ENCODE results near the gene DLGAP4. TPM values are rescaled to one million over a fixed set of nuclear protein-coding genes. Genes with fewer than 3 reads are reported as not detected.

Gene DLGAP4
- total RNA-seq, 3 donors from 2014 or later: 22.0 to 26.9 (median 24.0) TPM

DNA sequence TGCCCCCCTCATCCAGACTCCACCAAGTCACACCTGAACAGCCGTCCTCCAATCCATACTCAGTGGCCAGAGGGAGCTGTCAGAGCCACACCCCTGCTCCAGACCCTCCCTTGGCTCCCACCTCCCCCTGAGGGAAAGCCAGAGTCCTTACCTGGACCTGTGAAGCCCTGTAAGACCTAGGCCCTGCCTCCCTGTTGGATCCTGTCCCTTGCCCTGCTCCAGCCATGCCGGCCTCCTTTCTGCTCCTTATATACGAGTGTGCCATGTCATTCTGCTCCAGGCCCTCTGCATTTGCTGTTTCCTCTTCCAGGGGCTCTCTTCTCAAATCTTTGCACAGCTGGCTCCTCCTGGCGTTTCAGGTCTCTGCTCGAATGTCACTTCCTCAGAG, 134.9 kb downstream of the DLGAP4 start:
- DNase-seq (ENCODE audit: low spot score in 2 of 2): no peak
- Histone ChIP-seq H3K27me3 (no peaks in the 10 kb centered on the region), H3K4me1 (no peaks in the 10 kb centered on the region), H3K36me3 (no peaks in the 10 kb centered on the region), H3K4me3 (no peak overlapping the region), H3K9me3 (no peaks in the 10 kb centered on the region), H3K27ac (no peak overlapping the region)
- intact Hi-C loops (cut with DNase I; ENCODE audit: low total_unique reads): no loop called here
- TF ChIP-seq POLR2A (IDR thresholded peaks at IDR 0.05) (no peak), POLR2AphosphoS5 (IDR thresholded peaks at IDR 0.05) (no peak)
- TF ChIP-seq, protein P1, sequence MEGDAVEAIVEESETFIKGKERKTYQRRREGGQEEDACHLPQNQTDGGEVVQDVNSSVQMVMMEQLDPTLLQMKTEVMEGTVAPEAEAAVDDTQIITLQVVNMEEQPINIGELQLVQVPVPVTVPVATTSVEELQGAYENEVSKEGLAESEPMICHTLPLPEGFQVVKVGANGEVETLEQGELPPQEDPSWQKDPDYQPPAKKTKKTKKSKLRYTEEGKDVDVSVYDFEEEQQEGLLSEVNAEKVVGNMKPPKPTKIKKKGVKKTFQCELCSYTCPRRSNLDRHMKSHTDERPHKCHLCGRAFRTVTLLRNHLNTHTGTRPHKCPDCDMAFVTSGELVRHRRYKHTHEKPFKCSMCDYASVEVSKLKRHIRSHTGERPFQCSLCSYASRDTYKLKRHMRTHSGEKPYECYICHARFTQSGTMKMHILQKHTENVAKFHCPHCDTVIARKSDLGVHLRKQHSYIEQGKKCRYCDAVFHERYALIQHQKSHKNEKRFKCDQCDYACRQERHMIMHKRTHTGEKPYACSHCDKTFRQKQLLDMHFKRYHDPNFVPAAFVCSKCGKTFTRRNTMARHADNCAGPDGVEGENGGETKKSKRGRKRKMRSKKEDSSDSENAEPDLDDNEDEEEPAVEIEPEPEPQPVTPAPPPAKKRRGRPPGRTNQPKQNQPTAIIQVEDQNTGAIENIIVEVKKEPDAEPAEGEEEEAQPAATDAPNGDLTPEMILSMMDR (IDR thresholded peaks at IDR 0.05): no peak

DNA sequence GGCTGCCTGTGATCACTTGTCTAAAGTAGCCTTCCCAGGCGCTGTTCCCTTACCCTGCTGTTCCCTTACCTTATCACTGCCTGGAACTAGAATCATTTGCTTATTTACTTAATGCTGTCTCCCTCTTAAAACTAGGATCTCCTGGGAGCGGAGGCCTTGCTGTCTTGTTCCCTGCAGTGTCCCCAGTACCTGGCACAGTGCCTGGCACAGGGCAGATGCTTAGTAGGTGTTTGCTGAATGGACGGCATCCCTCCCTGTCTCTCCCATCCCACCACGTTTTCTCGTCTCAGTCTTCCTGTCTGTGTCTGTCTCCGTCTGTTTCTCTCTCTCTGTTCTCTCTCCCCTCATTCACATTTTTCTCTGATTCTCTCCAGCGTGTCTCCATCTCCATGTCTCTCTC, 135.3 kb downstream of the DLGAP4 start:
- Histone ChIP-seq H3K27ac (no peak overlapping the region), H3K4me3 (no peak overlapping the region), H3K4me1 (no peaks in the 10 kb centered on the region), H3K36me3 (no peaks in the 10 kb centered on the region), H3K9me3 (no peaks in the 10 kb centered on the region), H3K27me3 (no peaks in the 10 kb centered on the region)
- intact Hi-C loops (cut with DNase I; ENCODE audit: low total_unique reads): no loop called here
- TF ChIP-seq POLR2A (IDR thresholded peaks at IDR 0.05): no peak
- TF ChIP-seq, protein P1 (IDR thresholded peaks at IDR 0.05): no peak
- no peak for TF ChIP-seq POLR2AphosphoS5 (IDR thresholded peaks at IDR 0.05)
- DNase-seq (ENCODE audit: low spot score in 2 of 2): no peak

DNA sequence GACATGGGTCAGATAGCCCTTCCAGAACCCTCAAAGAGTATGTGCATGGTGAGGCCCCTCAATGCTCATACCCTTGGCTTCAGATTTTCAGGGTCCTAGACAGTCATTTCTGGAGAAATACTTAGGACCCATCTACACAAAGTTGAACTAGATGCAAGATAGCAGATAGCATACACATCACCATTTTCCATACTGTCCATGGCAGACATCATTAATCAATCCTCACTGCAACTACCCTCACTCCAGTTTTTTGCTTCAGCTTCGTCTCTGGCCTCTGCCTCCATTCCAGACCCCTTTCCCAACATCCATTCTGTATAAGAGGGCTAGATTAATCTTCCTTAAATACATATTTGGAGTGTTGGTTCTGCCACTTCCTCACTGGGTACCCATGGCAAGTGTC, 139.7 kb downstream of the DLGAP4 start:
- Histone ChIP-seq H3K27me3 (no peaks in the 10 kb centered on the region), H3K4me1 (no peaks in the 10 kb centered on the region), H3K27ac (no peak overlapping the region), H3K36me3 (no peaks in the 10 kb centered on the region), H3K4me3 (no peak overlapping the region), H3K9me3 (no peaks in the 10 kb centered on the region)
- TF ChIP-seq, protein P1 (IDR thresholded peaks at IDR 0.05): no peak
- TF ChIP-seq POLR2A (IDR thresholded peaks at IDR 0.05) (no peak), POLR2AphosphoS5 (IDR thresholded peaks at IDR 0.05) (no peak)
- intact Hi-C loops (cut with DNase I; ENCODE audit: low total_unique reads): no loop called here
- DNase-seq (ENCODE audit: low spot score in 2 of 2): no peak

DNA sequence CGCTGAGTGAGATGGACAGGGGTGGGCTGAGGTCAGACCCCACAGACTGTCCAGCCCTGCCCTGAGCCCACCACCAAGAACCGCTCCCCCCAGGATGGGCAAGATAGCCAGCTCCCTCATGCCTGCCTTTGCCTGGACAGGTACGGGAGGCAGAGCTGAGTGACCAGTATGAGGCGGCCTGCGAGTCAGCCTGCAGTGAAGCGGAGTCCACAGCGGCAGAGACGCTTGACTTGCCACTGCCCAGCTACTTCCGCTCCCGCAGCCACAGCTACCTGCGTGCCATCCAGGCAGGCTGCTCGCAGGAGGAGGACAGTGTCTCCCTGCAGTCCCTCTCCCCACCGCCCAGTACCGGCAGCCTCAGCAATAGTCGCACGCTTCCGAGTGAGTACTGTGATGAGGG, 140.4 kb downstream of the DLGAP4 start:
- intact Hi-C loops (cut with DNase I; ENCODE audit: low total_unique reads): no loop called here
- TF ChIP-seq, protein P1 (IDR thresholded peaks at IDR 0.05): no peak
- TF ChIP-seq POLR2A (IDR thresholded peaks at IDR 0.05) (no peak), POLR2AphosphoS5 (IDR thresholded peaks at IDR 0.05) (no peak)
- no peak for DNase-seq (ENCODE audit: low spot score in 2 of 2)
- Histone ChIP-seq H3K9me3 (no peaks in the 10 kb centered on the region), H3K36me3 (no peaks in the 10 kb centered on the region), H3K27ac (no peak overlapping the region), H3K4me1 (no peaks in the 10 kb centered on the region), H3K27me3 (no peaks in the 10 kb centered on the region), H3K4me3 (no peak overlapping the region)

DNA sequence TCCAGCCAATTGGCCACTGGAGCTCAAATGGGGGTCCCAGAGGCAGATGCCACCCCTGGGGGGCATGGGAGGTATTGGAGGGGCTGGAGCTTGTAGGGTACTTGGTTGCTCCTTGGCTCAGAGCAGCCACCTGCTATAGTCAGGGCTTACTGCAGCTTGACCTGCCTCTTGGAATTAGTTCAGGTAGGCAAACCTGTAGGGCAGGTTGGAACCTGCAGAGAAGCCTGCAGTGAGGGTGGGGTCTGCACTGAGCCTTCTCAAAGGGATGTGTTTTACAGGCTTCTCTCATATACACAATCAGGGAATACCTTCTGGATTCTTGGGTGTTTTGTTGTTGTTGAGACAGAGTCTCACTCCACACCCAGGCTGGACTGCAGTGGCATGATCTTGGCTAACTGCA, 141.0 kb downstream of the DLGAP4 start:
- H3K36me3 ChIP-seq: no peaks in the 10 kb centered on the region
- no peak for DNase-seq (ENCODE audit: low spot score in 2 of 2)
- no peak for TF ChIP-seq POLR2AphosphoS5 (IDR thresholded peaks at IDR 0.05)
- TF ChIP-seq, protein P1 (IDR thresholded peaks at IDR 0.05): no peak
- TF ChIP-seq POLR2A (IDR thresholded peaks at IDR 0.05): no peak
- intact Hi-C loops (cut with DNase I; ENCODE audit: low total_unique reads): no loop called here
- H3K27me3 ChIP-seq: no peaks in the 10 kb centered on the region
- H3K4me3 ChIP-seq: no peak overlapping the region
- no peaks in the 10 kb centered on the region for H3K9me3 ChIP-seq
- no peaks in the 10 kb centered on the region for H3K4me1 ChIP-seq
- H3K27ac ChIP-seq: no peak overlapping the region

All from breast epithelium (tissue), 4 donors.